ENCODE measurements around the gene GVQW3.

The GVQW3 gene

GRCh38 chr11:76453248-76453647 lies 72.1 kb downstream of the GVQW3 start:
- DNase-seq = no peak

- DNase-seq = no peak
Measured at GRCh38 chr11:76455331-76455730, 74.2 kb downstream of the GVQW3 start.

GRCh38 chr11:76455931-76456330 lies 74.8 kb downstream of the GVQW3 start:
- DNase-seq = no peak

DNA sequence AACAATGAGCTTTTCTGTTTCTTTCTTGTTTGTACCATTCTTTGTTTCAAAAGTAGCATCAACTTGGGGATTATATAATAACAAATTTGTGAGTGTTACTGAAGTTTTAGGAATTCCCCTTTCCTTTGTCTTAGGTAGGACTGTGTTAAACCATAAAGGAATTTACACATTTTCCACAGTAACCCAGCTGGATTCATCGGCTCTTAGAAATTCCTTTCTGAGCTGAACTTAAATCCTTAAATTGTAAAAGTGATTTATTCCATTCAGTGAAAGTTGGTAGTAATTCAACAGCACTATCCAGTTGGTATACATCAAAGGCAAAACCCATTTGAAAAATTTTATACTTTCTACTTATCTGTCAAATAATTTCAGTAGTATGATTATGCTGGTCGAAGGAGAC lies 75.4 kb downstream of the GVQW3 start:
- DNase-seq = no peak
